ACC112 (cell line): ENCODE measurements around the gene CASQ1.

Experiments used
- H2AFZ ChIP-seq: fragments of 200-600 bp; sonication (generic); one replicate; pipeline ENCODE4 v1.6.0; 2017; ENCODE audit warnings: antibody characterized with exemption, low read length; ENCODE audit not compliant: unreplicated experiment
- H3K27ac ChIP-seq: fragments of 200-600 bp; sonication (generic); 2 replicates; pipeline ENCODE4 v1.5.1; 2014; ENCODE audit warnings: low read depth, mild to moderate bottlenecking, antibody characterized with exemption, low read length, moderate library complexity
- H3K27me3 ChIP-seq: fragments of 200-600 bp; sonication (generic); 2 replicates; pipeline ENCODE4 v1.6.1; 2014; ENCODE audit warnings: mild to moderate bottlenecking, antibody characterized with exemption, low read length, moderate library complexity, mixed read lengths; ENCODE audit not compliant: insufficient read depth
- H3K36me3 ChIP-seq: fragments of 200-600 bp; sonication (generic); 2 replicates; pipeline ENCODE4 v1.6.1; 2016; ENCODE audit warnings: mild to moderate bottlenecking, antibody characterized with exemption, low read length, moderate library complexity, mixed read lengths; ENCODE audit not compliant: insufficient read depth
- H3K4me1 ChIP-seq: fragments of 200-600 bp; sonication (generic); one replicate; pipeline ENCODE4 v1.6.1; 2016; ENCODE audit warnings: low read length, mixed read lengths; ENCODE audit not compliant: insufficient read depth, unreplicated experiment, control insufficient read depth
- H3K4me3 ChIP-seq: fragments of 200-600 bp; sonication (generic); 2 replicates; pipeline ENCODE4 v1.5.1; 2014; ENCODE audit warnings: mild to moderate bottlenecking, low read depth, low read length
- H3K79me2 ChIP-seq: fragments of 200-600 bp; sonication (generic); one replicate; pipeline ENCODE4 v1.6.0; 2016; ENCODE audit warnings: low read length; ENCODE audit not compliant: control insufficient read depth, unreplicated experiment, insufficient read depth

CASQ1 gene

GRCh38 chr1:160245434-160245833 lies 55.1 kb downstream of the CASQ1 start:
- no peak overlapping the region for H3K4me3 ChIP-seq
- peaks cover 12% of the 10 kb centered on the region for H3K4me1 ChIP-seq
- no peaks in the 10 kb centered on the region for H3K27me3 ChIP-seq
- H2AFZ ChIP-seq: no peak overlapping the region
- peaks cover 26% of the 10 kb centered on the region for H3K79me2 ChIP-seq
- peaks cover 9% of the 10 kb centered on the region; the same call in 1 of the 2 replicates for H3K36me3 ChIP-seq
- H3K27ac ChIP-seq: no peak overlapping the region

- H3K4me1 ChIP-seq: peaks cover 12% of the 10 kb centered on the region
- no peak overlapping the region for H3K27ac ChIP-seq
- no peak overlapping the region for H3K4me3 ChIP-seq
- peaks cover 38% of the 10 kb centered on the region for H3K79me2 ChIP-seq
- H2AFZ ChIP-seq: no peak overlapping the region
- no peaks in the 10 kb centered on the region for H3K27me3 ChIP-seq
- H3K36me3 ChIP-seq: peaks cover 5% of the 10 kb centered on the region; the same call in 1 of the 2 replicates
Measured at GRCh38 chr1:160247053-160247452, 56.7 kb downstream of the CASQ1 start.

- Histone ChIP-seq H3K4me3 (no peak overlapping the region), H3K27me3 (no peaks in the 10 kb centered on the region), H3K4me1 (peaks cover 12% of the 10 kb centered on the region), H2AFZ (no peak overlapping the region), H3K79me2 (peaks cover 29% of the 10 kb centered on the region), H3K36me3 (no peaks in the 10 kb centered on the region), H3K27ac (no peak overlapping the region)
Measured at GRCh38 chr1:160251011-160251410, 60.6 kb downstream of the CASQ1 start.
